Measurements from ENCODE around the gene RASGRF2.
"Not testable (repeated sequence)": the region's sequence is repeated elsewhere in the genome, so short reads cannot be mapped to it uniquely, and the experiment has no call there.

The RASGRF2 gene

GRCh38 chr5:81021951-81022687 lies 62.0 kb downstream of the RASGRF2 start:
- DNase-seq: no peak

- DNase-seq: no peak
Measured at GRCh38 chr5:81022688-81023084, 62.5 kb downstream of the RASGRF2 start.

GRCh38 chr5:81023261-81023970 lies 63.3 kb downstream of the RASGRF2 start:
- no peak for DNase-seq

GRCh38 chr5:81027481-81028058 lies 67.4 kb downstream of the RASGRF2 start:
- no peak for DNase-seq

GRCh38 chr5:81028888-81029287 lies 68.7 kb downstream of the RASGRF2 start:
- not testable (repeated sequence) for DNase-seq

- DNase-seq: not testable (repeated sequence)
Measured at GRCh38 chr5:81029736-81030135, 69.6 kb downstream of the RASGRF2 start.

GRCh38 chr5:81030236-81031034 lies 70.3 kb downstream of the RASGRF2 start:
- DNase-seq: not testable (repeated sequence)

GRCh38 chr5:81035522-81035921 lies 75.4 kb downstream of the RASGRF2 start:
- DNase-seq: no peak

- no peak for DNase-seq
Measured at GRCh38 chr5:81038495-81038894, 78.3 kb downstream of the RASGRF2 start.

GRCh38 chr5:81044868-81045267 lies 84.7 kb downstream of the RASGRF2 start:
- no peak for DNase-seq

GRCh38 chr5:81045389-81045807 lies 85.2 kb downstream of the RASGRF2 start:
- no peak for DNase-seq

GRCh38 chr5:81046041-81046440 lies 85.9 kb downstream of the RASGRF2 start:
- DNase-seq: no peak

- DNase-seq: no peak
Measured at GRCh38 chr5:81052325-81052724, 92.2 kb downstream of the RASGRF2 start.

- not testable (repeated sequence) for DNase-seq
Measured at GRCh38 chr5:81053282-81053681, 93.1 kb downstream of the RASGRF2 start.

GRCh38 chr5:81058121-81058520 lies 98.0 kb downstream of the RASGRF2 start:
- no peak for DNase-seq

GRCh38 chr5:81065492-81065891 lies 105.3 kb downstream of the RASGRF2 start:
- DNase-seq: peak; percentile 30

- no peak for DNase-seq
Measured at GRCh38 chr5:81066102-81066501, 105.9 kb downstream of the RASGRF2 start.

GRCh38 chr5:81067406-81067805 lies 107.2 kb downstream of the RASGRF2 start:
- DNase-seq: no peak

- no peak for DNase-seq
Measured at GRCh38 chr5:81068063-81068462, 107.9 kb downstream of the RASGRF2 start.

- DNase-seq: no peak
Measured at GRCh38 chr5:81068635-81069034, 108.5 kb downstream of the RASGRF2 start.

- DNase-seq: no peak
Measured at GRCh38 chr5:81069990-81070389, 109.8 kb downstream of the RASGRF2 start.

- no peak for DNase-seq
Measured at GRCh38 chr5:81070571-81071255, 110.5 kb downstream of the RASGRF2 start.

GRCh38 chr5:81075041-81075440 lies 114.9 kb downstream of the RASGRF2 start:
- DNase-seq: no peak
